IMR-90 (cell line): ENCODE results near the gene NOL8.
A peak's percentile ranks its signal among the peaks of the same experiment; 100 is the strongest.

Source experiments
- CTCF ChIP-seq: conservative IDR thresholded peaks from 2 replicates; pipeline ENCODE4 v1.5.1; 2012; ENCODE audit warnings: mild to moderate bottlenecking, low read depth, low read length, improper control_type of control experiment
- POLR2A ChIP-seq: IDR thresholded peaks from 2 replicates; pipeline ENCODE4 v1.6.1; 2012; ENCODE audit warnings: mild to moderate bottlenecking, low read depth, low read length

DNA sequence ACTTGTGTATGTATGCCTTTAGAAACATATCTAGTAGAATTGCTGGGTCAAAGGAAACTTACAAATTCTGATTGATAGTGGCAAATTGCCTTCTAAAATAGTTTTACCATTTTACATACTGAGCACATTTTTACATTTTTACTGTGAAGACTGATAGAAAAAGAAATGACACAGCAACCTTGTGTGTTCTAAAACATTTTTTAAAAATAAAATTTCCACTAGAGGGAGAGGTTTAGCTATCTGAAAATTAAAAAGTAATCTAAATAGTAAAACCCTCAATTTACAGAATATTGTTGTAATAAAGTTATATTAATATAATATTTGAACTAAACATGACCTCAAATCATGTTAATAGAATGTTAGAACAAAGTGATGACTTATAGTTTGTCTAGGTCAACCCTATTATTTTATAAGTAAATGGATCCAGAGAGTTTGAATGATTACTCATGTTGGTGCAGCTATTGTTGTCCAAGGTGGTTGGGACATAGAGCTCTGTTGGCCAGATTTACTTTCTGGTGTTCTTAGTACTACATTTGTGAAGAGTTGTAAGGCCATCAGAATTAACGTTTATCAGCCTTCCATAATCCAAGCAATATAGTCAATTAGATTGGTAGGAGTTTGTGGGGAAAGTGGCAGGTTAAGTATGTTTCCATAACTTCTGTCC is 17.8 kb upstream of the NOL8 start:
- TF ChIP-seq POLR2A (no peak), CTCF (peak; percentile 38)
